H1 (cell line): ENCODE data around the gene ANO6. TPM values are rescaled to one million over a fixed set of nuclear protein-coding genes. Genes with fewer than 3 reads are reported as not detected.

Experiments
- CTCF ChIA-PET: fragments of 300-600 bp; sonication (Branson Sonifier 250); formaldehyde crosslinking; loops from one replicate; lab custom pipeline; 2021; ENCODE audit not compliant: partially characterized antibody; lab: Charles Lee
- POLR2A ChIA-PET: fragments of 300-600 bp; sonication (Branson Sonifier 250); formaldehyde crosslinking; loops from one replicate; lab custom pipeline; 2021; ENCODE audit warnings: inconsistent platforms; ENCODE audit not compliant: partially characterized antibody; lab: Charles Lee
- DNase-seq, 2 experiments: peaks; one replicate each; pipeline versions ENCODE4 v3.0.0 to v3.0.0-alpha.2; 2010 to 2022; ENCODE audit warnings: low spot score in 2 of 2, low read depth in 1 of 2, mixed read lengths in 1 of 2
- FAIRE-seq: peaks from 2 replicates; lab custom pipeline; 2011; peaks lifted over from hg19 to GRCh38; lab: Jason Lieb, UNC
- H2AFZ ChIP-seq: 2 replicates; pipeline ENCODE4 v1.8.1; 2012; ENCODE audit warnings: low read length, inconsistent platforms
- H2AK5ac ChIP-seq: 2 replicates; pipeline ENCODE4 v1.6.1; 2013; ENCODE audit warnings: low read depth, low read length
- H2BK120ac ChIP-seq: replicated peaks from 2 replicates; pipeline ENCODE3; 2013; ENCODE audit warnings: low read depth, low read length, inconsistent platforms
- H2BK12ac ChIP-seq: 2 replicates; pipeline ENCODE4 v1.6.1; 2013; ENCODE audit warnings: low read depth, low read length
- H2BK15ac ChIP-seq: 2 replicates; pipeline ENCODE4 v1.6.1; 2013; ENCODE audit warnings: low read length
- H2BK20ac ChIP-seq: 2 replicates; pipeline ENCODE4 v1.6.1; 2013; ENCODE audit warnings: low read length
- H2BK5ac ChIP-seq: 2 replicates; pipeline ENCODE4 v1.6.1; 2013; ENCODE audit warnings: low read depth, low read length
- H3K14ac ChIP-seq: 2 replicates; pipeline ENCODE4 v1.6.1; 2013; ENCODE audit warnings: inconsistent platforms; ENCODE audit not compliant: insufficient read length
- H3K18ac ChIP-seq: 2 replicates; pipeline ENCODE4 v1.6.1; 2013; ENCODE audit warnings: low read length; ENCODE audit errors: extremely low read depth
- H3K23ac ChIP-seq: 2 replicates; pipeline ENCODE4 v1.6.1; 2013; ENCODE audit warnings: inconsistent platforms; ENCODE audit not compliant: insufficient read length
- H3K23me2 ChIP-seq: 2 replicates; pipeline ENCODE4 v1.6.1; 2013; ENCODE audit warnings: low read depth, low read length
- H3K27ac ChIP-seq: 2 replicates; pipeline ENCODE4 v1.6.1; 2011; ENCODE audit warnings: low read depth, low read length, inconsistent platforms
- H3K27me3 ChIP-seq, 4 experiments: replicated peaks in 1 of 4; 1 replicate in 1 of 4; 2 replicates in 3 of 4; pipeline versions ENCODE4 v1.6.1 to v1.8.1; 2011 to 2013; ENCODE audit warnings: low read length in 3 of 4, mild to moderate bottlenecking in 3 of 4, inconsistent platforms in 2 of 4, mixed read lengths in 2 of 4, moderate library complexity in 1 of 4; ENCODE audit not compliant: control insufficient read depth in 3 of 4, insufficient read depth in 3 of 4; ENCODE audit errors: extremely low read depth in 1 of 4
- H3K36me3 ChIP-seq, 4 experiments: 2 replicates each; pipeline versions ENCODE4 v1.6.1 to v1.8.1; 2011 to 2013; ENCODE audit warnings: mild to moderate bottlenecking in 4 of 4, low read length in 3 of 4, moderate library complexity in 2 of 4, control low read depth in 1 of 4, inconsistent platforms in 1 of 4; ENCODE audit not compliant: insufficient read depth in 4 of 4, control insufficient read depth in 2 of 4
- H3K4ac ChIP-seq: replicated peaks from 2 replicates; pipeline ENCODE3; 2013; ENCODE audit warnings: low read length, low read depth, mixed read lengths, inconsistent platforms; ENCODE audit not compliant: insufficient read length
- H3K4me1 ChIP-seq, 4 experiments: replicated peaks in 1 of 4; 1 replicate in 1 of 4; 2 replicates in 3 of 4; pipeline versions ENCODE4 v1.6.1 to v1.8.1; 2011 to 2013; ENCODE audit warnings: low read length in 3 of 4, inconsistent platforms in 2 of 4, mixed read lengths in 1 of 4; ENCODE audit not compliant: insufficient read depth in 4 of 4, control insufficient read depth in 3 of 4
- H3K4me2 ChIP-seq, 2 experiments: 2 replicates each; pipeline versions ENCODE4 v1.6.1 to v1.8.1; 2011 to 2013; ENCODE audit warnings: low read depth in 2 of 2, low read length in 2 of 2, control low read depth in 1 of 2, inconsistent platforms in 1 of 2, mild to moderate bottlenecking in 1 of 2; ENCODE audit not compliant: insufficient read depth in 1 of 2
- H3K4me3 ChIP-seq, 4 experiments: fragments of 200-600, 300-600 bp in 1 of 4; sonication (generic), shearing (Covaris generic), sonication (Bioruptor Twin) in 1 of 4; 2 replicates each; pipeline versions ENCODE4 v1.5.1 to v1.8.1; 2011 to 2016; ENCODE audit warnings: low read length in 4 of 4, low read depth in 3 of 4, control low read depth in 2 of 4, inconsistent platforms in 2 of 4, mild to moderate bottlenecking in 2 of 4, mixed read lengths in 1 of 4, moderate library complexity in 1 of 4; ENCODE audit not compliant: insufficient read depth in 2 of 4; ENCODE audit errors: extremely low read depth in 1 of 4
- H3K56ac ChIP-seq: replicated peaks from 2 replicates; pipeline ENCODE3; 2013; ENCODE audit warnings: low read depth, mild to moderate bottlenecking, mixed read lengths, low read length, inconsistent platforms; ENCODE audit not compliant: insufficient read length
- H3K79me1 ChIP-seq: 2 replicates; pipeline ENCODE4 v1.6.1; 2013; ENCODE audit warnings: low read depth, low read length, control low read depth
- H3K79me2 ChIP-seq, 2 experiments: 2 replicates each; pipeline versions ENCODE4 v1.6.1 to v1.8.1; 2012 to 2013; ENCODE audit warnings: low read length in 2 of 2, mild to moderate bottlenecking in 2 of 2, inconsistent platforms in 1 of 2; ENCODE audit not compliant: insufficient read depth in 2 of 2, control insufficient read depth in 1 of 2
- H3K9ac ChIP-seq, 4 experiments: replicated peaks in 1 of 4; 1 replicate in 1 of 4; 2 replicates in 3 of 4; pipeline versions ENCODE4 v1.6.1 to v1.8.1; 2011 to 2013; ENCODE audit warnings: low read depth in 3 of 4, low read length in 3 of 4, control low read depth in 2 of 4, mild to moderate bottlenecking in 2 of 4, moderate library complexity in 2 of 4, inconsistent platforms in 1 of 4; ENCODE audit errors: extremely low read depth in 1 of 4
- H3K9me3 ChIP-seq, 2 experiments: 2 replicates each; pipeline versions ENCODE4 v1.6.1 to v1.8.1; 2012 to 2013; ENCODE audit warnings: mild to moderate bottlenecking in 2 of 2, moderate library complexity in 2 of 2, control low read depth in 1 of 2, inconsistent platforms in 1 of 2, low read depth in 1 of 2, low read length in 1 of 2, mixed read lengths in 1 of 2; ENCODE audit not compliant: insufficient read depth in 2 of 2
- H4K20me1 ChIP-seq, 2 experiments: replicated peaks in 1 of 2; 2 replicates each; pipeline versions ENCODE3 to v1.8.1; 2011 to 2013; ENCODE audit warnings: inconsistent platforms in 2 of 2, low read length in 2 of 2, mild to moderate bottlenecking in 1 of 2; ENCODE audit not compliant: insufficient read depth in 2 of 2, control insufficient read depth in 1 of 2
- H4K5ac ChIP-seq: 2 replicates; pipeline ENCODE4 v1.6.1; 2013; ENCODE audit warnings: low read length, low read depth, mixed read lengths, inconsistent platforms; ENCODE audit not compliant: insufficient read length
- H4K8ac ChIP-seq: 2 replicates; pipeline ENCODE4 v1.8.0; 2013; ENCODE audit warnings: mild to moderate bottlenecking, moderate library complexity, low read length, inconsistent platforms; ENCODE audit not compliant: insufficient read depth; ENCODE audit errors: extremely low read depth
- H4K91ac ChIP-seq: replicated peaks from 2 replicates; pipeline ENCODE3; 2013; ENCODE audit warnings: low read length, mixed read lengths, inconsistent platforms; ENCODE audit not compliant: insufficient read length
- polyA plus RNA-seq, 7 experiments: library from polyadenylated mRNA; depleted of rRNA in 3 of 7; stranded (reverse) in 5 of 7; unstranded in 2 of 7; fragments of >200 nt in 5 of 7; fragments of 200-250 nt in 2 of 7; gene quantifications; 1 replicate in 5 of 7; 2 replicates in 1 of 7; 4 replicates in 1 of 7; pipeline versions ENCODE4 v1.2.1 to v1.2.3, GENCODE V29; 2011 to 2013; ENCODE audit warnings: missing spikeins in 2 of 7, mixed read lengths in 2 of 7
- total RNA-seq: library from RNA; stranded (reverse); fragmentation: NEBNext Ultra II Directional; extraction: Animal tissue kit (Norgen Biotek cat#: 25700); gene quantifications from 2 replicates; pipeline ENCODE4 v1.2.1, GENCODE V29; 2021
- TF ChIP-seq, protein P1 (sequence below): fragments of 300-600 bp; sonication (generic); IDR thresholded peaks from 2 replicates; pipeline ENCODE4 v1.7.1; 2012; ENCODE audit warnings: low read length, moderate library complexity, mild to moderate bottlenecking, inconsistent platforms; ENCODE audit not compliant: insufficient replicate concordance

Gene ANO6
- total and polyA plus RNA-seq, 2 of the 8 experiments (the other 6 are each of a cell fraction or from before 2014, with no cell fraction given), result 15.1 to 39.7 TPM

- no peak overlapping the region for H2BK20ac ChIP-seq
- H3K23me2 ChIP-seq, result no peaks in the 10 kb centered on the region
- H2BK5ac ChIP-seq, result no peak overlapping the region
- H2AK5ac ChIP-seq, result no peak overlapping the region
- H3K4me1 ChIP-seq, result no peaks in the 10 kb centered on the region; a peak in 1 of 7 replicates
- FAIRE-seq (no peak), DNase-seq (no peak)
- CTCF ChIA-PET, result interaction anchor here (1.2 to 1.5 kb wide), 2 partner anchors 53 to 94 kb away, joined by 3 to 4 read pairs; no protein-coding TSS in a partner anchor
- POLR2A ChIA-PET, result no interaction called here
- no peaks in the 10 kb centered on the region for H3K27me3 ChIP-seq
- H3K27ac ChIP-seq, result no peak overlapping the region
- H3K14ac ChIP-seq, result no peak overlapping the region
- no peaks in the 10 kb centered on the region for H3K36me3 ChIP-seq
- H4K20me1 ChIP-seq, result no peaks in the 10 kb centered on the region
- H4K91ac ChIP-seq, result no peak overlapping the region
- H3K9me3 ChIP-seq, result no peaks in the 10 kb centered on the region
- H3K79me1 ChIP-seq, result no peaks in the 10 kb centered on the region
- H4K5ac ChIP-seq, result no peak overlapping the region
- H2BK12ac ChIP-seq, result no peak overlapping the region
- no peaks in the 10 kb centered on the region for H3K79me2 ChIP-seq
- no peak overlapping the region for H3K4me2 ChIP-seq
- no peak overlapping the region for H4K8ac ChIP-seq
- no peak overlapping the region for H3K9ac ChIP-seq
- no peak overlapping the region for H2BK15ac ChIP-seq
- no peak overlapping the region for H3K4ac ChIP-seq
- no peak overlapping the region for H2AFZ ChIP-seq
- H3K56ac ChIP-seq, result no peak overlapping the region
- no peak overlapping the region for H2BK120ac ChIP-seq
- H3K23ac ChIP-seq, result no peak overlapping the region
- H3K18ac ChIP-seq, result no peak overlapping the region
- H3K4me3 ChIP-seq, result no peak overlapping the region
- TF ChIP-seq, protein P1, sequence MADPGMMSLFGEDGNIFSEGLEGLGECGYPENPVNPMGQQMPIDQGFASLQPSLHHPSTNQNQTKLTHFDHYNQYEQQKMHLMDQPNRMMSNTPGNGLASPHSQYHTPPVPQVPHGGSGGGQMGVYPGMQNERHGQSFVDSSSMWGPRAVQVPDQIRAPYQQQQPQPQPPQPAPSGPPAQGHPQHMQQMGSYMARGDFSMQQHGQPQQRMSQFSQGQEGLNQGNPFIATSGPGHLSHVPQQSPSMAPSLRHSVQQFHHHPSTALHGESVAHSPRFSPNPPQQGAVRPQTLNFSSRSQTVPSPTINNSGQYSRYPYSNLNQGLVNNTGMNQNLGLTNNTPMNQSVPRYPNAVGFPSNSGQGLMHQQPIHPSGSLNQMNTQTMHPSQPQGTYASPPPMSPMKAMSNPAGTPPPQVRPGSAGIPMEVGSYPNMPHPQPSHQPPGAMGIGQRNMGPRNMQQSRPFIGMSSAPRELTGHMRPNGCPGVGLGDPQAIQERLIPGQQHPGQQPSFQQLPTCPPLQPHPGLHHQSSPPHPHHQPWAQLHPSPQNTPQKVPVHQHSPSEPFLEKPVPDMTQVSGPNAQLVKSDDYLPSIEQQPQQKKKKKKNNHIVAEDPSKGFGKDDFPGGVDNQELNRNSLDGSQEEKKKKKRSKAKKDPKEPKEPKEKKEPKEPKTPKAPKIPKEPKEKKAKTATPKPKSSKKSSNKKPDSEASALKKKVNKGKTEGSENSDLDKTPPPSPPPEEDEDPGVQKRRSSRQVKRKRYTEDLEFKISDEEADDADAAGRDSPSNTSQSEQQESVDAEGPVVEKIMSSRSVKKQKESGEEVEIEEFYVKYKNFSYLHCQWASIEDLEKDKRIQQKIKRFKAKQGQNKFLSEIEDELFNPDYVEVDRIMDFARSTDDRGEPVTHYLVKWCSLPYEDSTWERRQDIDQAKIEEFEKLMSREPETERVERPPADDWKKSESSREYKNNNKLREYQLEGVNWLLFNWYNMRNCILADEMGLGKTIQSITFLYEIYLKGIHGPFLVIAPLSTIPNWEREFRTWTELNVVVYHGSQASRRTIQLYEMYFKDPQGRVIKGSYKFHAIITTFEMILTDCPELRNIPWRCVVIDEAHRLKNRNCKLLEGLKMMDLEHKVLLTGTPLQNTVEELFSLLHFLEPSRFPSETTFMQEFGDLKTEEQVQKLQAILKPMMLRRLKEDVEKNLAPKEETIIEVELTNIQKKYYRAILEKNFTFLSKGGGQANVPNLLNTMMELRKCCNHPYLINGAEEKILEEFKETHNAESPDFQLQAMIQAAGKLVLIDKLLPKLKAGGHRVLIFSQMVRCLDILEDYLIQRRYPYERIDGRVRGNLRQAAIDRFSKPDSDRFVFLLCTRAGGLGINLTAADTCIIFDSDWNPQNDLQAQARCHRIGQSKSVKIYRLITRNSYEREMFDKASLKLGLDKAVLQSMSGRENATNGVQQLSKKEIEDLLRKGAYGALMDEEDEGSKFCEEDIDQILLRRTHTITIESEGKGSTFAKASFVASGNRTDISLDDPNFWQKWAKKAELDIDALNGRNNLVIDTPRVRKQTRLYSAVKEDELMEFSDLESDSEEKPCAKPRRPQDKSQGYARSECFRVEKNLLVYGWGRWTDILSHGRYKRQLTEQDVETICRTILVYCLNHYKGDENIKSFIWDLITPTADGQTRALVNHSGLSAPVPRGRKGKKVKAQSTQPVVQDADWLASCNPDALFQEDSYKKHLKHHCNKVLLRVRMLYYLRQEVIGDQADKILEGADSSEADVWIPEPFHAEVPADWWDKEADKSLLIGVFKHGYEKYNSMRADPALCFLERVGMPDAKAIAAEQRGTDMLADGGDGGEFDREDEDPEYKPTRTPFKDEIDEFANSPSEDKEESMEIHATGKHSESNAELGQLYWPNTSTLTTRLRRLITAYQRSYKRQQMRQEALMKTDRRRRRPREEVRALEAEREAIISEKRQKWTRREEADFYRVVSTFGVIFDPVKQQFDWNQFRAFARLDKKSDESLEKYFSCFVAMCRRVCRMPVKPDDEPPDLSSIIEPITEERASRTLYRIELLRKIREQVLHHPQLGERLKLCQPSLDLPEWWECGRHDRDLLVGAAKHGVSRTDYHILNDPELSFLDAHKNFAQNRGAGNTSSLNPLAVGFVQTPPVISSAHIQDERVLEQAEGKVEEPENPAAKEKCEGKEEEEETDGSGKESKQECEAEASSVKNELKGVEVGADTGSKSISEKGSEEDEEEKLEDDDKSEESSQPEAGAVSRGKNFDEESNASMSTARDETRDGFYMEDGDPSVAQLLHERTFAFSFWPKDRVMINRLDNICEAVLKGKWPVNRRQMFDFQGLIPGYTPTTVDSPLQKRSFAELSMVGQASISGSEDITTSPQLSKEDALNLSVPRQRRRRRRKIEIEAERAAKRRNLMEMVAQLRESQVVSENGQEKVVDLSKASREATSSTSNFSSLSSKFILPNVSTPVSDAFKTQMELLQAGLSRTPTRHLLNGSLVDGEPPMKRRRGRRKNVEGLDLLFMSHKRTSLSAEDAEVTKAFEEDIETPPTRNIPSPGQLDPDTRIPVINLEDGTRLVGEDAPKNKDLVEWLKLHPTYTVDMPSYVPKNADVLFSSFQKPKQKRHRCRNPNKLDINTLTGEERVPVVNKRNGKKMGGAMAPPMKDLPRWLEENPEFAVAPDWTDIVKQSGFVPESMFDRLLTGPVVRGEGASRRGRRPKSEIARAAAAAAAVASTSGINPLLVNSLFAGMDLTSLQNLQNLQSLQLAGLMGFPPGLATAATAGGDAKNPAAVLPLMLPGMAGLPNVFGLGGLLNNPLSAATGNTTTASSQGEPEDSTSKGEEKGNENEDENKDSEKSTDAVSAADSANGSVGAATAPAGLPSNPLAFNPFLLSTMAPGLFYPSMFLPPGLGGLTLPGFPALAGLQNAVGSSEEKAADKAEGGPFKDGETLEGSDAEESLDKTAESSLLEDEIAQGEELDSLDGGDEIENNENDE, result no peak
These were observed 123.1 kb downstream of the ANO6 start for GRCh38 chr12:45339035-45339434.
